Measurements from ENCODE around the gene CNN3. TPM values are rescaled to one million over a fixed set of nuclear protein-coding genes. Genes with fewer than 3 reads are reported as not detected.
A peak's percentile ranks its signal among the peaks of the same experiment; 100 is the strongest.
"Not testable (repeated sequence)": the region's sequence is repeated elsewhere in the genome, so short reads cannot be mapped to it uniquely, and the experiment has no call there.

CNN3 gene
- total RNA-seq, 1 experiment from 2014 or later: 602 TPM

DNA sequence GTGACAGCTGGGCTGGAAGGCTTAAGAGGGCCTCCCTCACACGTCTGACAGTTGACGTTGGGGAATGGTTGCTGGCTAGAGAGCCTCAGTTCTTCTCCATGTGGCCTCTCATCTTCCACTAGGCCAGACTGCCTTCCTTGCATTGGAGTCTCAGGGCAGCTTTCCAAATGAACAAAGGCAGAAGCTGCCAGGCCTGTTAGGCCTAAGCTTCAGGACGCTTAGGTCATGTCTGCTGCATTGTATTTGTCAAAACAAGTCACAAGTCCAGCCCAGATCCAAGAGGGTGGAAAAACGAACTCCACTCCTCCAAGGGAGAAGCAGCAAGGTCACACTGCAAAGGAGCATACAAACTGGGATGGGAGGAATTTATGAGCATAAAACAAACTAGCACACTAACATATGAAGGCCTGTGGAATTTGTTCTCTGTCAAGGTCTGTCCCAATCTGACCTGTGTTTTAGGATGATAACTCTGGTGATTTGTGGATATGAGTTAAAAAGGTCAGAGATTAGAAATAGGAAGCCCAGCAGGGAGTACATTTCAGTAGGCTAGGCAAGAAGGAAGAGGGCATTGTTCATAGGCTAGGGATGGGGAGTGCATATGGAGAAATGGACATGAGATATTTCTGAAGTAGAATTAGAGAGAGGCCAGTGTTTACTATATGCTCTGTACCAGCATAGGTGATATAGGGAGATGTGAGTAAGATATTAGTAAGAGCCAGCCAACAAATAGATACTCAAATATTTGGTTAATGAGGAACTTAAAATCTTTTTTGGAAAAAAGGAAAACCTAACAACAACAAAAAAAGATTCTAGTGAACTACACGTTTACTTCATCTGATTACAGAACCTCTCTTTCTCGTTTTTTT is 29.1 kb upstream of the CNN3 start:
- Histone ChIP-seq H3K27ac (no peak overlapping the region), H3K4me1 (replicated peaks) (peaks cover 24% of the 10 kb centered on the region), H3K36me3 (no peaks in the 10 kb centered on the region), H3K4me3 (no peak overlapping the region), H3K9me3 (replicated peaks) (no peaks in the 10 kb centered on the region), H3K27me3 (replicated peaks) (no peaks in the 10 kb centered on the region)
- DNase-seq (ENCODE audit: low read depth in 1 of 2, low spot score in 2 of 2): no peak

GRCh38 chr1:94954263-94955220 is 27.6 kb upstream of the CNN3 start:
- peak in 1 of 2 experiments; percentile 19 for DNase-seq (ENCODE audit: low read depth in 1 of 2, low spot score in 2 of 2)
- H3K27ac ChIP-seq: peak overlapping the region; percentile 18; the same call in 1 of the 2 replicates
- no peaks in the 10 kb centered on the region for H3K36me3 ChIP-seq
- H3K4me1 ChIP-seq (replicated peaks): peaks cover 31% of the 10 kb centered on the region
- no peaks in the 10 kb centered on the region for H3K9me3 ChIP-seq (replicated peaks)
- H3K27me3 ChIP-seq (replicated peaks): no peaks in the 10 kb centered on the region
- H3K4me3 ChIP-seq: no peak overlapping the region

GRCh38 chr1:94953746-94954145 is 26.8 kb upstream of the CNN3 start:
- Histone ChIP-seq H3K4me3 (no peak overlapping the region), H3K4me1 (replicated peaks) (peaks cover 31% of the 10 kb centered on the region), H3K9me3 (replicated peaks) (no peaks in the 10 kb centered on the region), H3K36me3 (no peaks in the 10 kb centered on the region), H3K27me3 (replicated peaks) (no peaks in the 10 kb centered on the region), H3K27ac (no peak overlapping the region)
- DNase-seq (ENCODE audit: low read depth in 1 of 2, low spot score in 2 of 2): no peak

DNA sequence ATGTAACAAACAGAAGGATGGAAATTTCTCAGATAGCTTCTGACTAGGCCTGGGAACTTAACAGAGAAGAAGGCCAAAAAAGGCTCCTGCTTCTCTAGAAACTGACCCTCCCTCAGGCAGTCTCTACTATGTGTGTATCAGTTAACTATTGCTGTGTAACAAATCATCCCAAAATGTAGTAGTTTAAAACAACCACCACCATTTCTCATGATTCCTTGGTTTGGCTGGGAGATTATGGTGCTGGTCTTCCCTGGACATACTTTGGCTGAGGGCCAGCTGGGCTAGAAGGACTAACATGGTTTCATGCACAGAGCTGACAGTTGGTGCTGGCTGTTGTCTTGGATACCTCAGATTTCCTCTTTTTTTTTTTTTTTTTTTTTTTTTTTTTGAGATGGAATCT is 26.2 kb upstream of the CNN3 start:
- Histone ChIP-seq H3K27me3 (replicated peaks) (no peaks in the 10 kb centered on the region), H3K4me1 (replicated peaks) (peaks cover 31% of the 10 kb centered on the region), H3K36me3 (no peaks in the 10 kb centered on the region), H3K9me3 (replicated peaks) (no peaks in the 10 kb centered on the region), H3K4me3 (no peak overlapping the region), H3K27ac (no peak overlapping the region)
- no peak for DNase-seq (ENCODE audit: low read depth in 1 of 2, low spot score in 2 of 2)

GRCh38 chr1:94952539-94952938 is 25.6 kb upstream of the CNN3 start:
- H3K4me1 ChIP-seq (replicated peaks): peaks cover 34% of the 10 kb centered on the region
- DNase-seq (ENCODE audit: low read depth in 1 of 2, low spot score in 2 of 2): no peak
- no peaks in the 10 kb centered on the region for H3K27me3 ChIP-seq (replicated peaks)
- H3K36me3 ChIP-seq: no peaks in the 10 kb centered on the region
- no peak overlapping the region for H3K27ac ChIP-seq
- no peaks in the 10 kb centered on the region for H3K9me3 ChIP-seq (replicated peaks)
- H3K4me3 ChIP-seq: no peak overlapping the region

- Histone ChIP-seq H3K27ac (no peak overlapping the region), H3K36me3 (no peaks in the 10 kb centered on the region), H3K27me3 (replicated peaks) (no peaks in the 10 kb centered on the region), H3K9me3 (replicated peaks) (no peaks in the 10 kb centered on the region), H3K4me3 (no peak overlapping the region), H3K4me1 (replicated peaks) (peaks cover 40% of the 10 kb centered on the region)
- no peak for DNase-seq (ENCODE audit: low read depth in 1 of 2, low spot score in 2 of 2)
Measured at GRCh38 chr1:94951509-94952208, 24.7 kb upstream of the CNN3 start.

DNA sequence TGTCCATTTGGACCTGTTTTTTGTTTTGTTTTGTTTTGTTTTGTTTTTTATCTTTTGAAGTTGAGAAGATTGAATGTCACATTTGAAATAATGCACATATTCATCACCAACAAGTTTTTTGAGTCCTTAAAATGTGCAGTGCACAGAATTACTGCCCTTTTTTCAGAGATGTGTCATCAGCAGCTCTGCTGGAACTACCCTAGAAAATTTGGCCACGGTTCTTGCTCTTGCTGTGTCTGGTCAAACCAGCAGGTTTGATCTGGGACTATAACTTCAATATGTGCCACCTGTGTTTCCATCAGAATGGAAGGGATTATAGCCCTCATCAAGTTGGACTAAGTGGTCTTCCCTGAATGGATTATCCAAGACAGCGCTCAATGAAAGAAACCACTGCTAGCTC is 24.1 kb upstream of the CNN3 start:
- H3K27me3 ChIP-seq (replicated peaks): no peaks in the 10 kb centered on the region
- no peak overlapping the region for H3K27ac ChIP-seq
- DNase-seq (ENCODE audit: low read depth in 1 of 2, low spot score in 2 of 2): no peak
- no peaks in the 10 kb centered on the region for H3K36me3 ChIP-seq
- H3K9me3 ChIP-seq (replicated peaks): no peaks in the 10 kb centered on the region
- peaks cover 40% of the 10 kb centered on the region for H3K4me1 ChIP-seq (replicated peaks)
- no peak overlapping the region for H3K4me3 ChIP-seq

GRCh38 chr1:94949681-94950661 is 23.1 kb upstream of the CNN3 start:
- Histone ChIP-seq H3K9me3 (replicated peaks) (no peaks in the 10 kb centered on the region), H3K27ac (no peak overlapping the region), H3K4me1 (replicated peaks) (peaks cover 31% of the 10 kb centered on the region), H3K36me3 (no peaks in the 10 kb centered on the region), H3K27me3 (replicated peaks) (no peaks in the 10 kb centered on the region), H3K4me3 (no peak overlapping the region)
- DNase-seq (ENCODE audit: low read depth in 1 of 2, low spot score in 2 of 2): peak; percentile 55 to 57

DNA sequence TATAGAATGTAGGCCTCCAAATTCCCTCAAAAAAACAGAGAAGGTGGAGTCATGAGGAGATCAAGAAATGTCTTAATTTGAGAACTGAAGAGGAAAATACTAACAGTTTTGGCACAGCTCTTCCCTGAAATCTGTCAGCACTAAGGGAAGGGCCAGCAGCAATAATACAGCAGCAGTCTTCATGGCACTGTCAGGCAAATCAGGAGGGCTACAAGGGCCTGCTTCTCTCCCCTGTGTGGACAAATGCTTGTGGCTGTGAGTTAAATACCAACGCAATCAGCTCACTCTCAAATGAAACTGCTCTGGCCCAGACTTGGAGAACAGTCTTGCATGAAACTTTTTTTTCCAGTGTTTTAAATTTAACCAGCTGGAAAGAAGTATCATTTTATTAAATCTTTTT is 20.5 kb upstream of the CNN3 start:
- Histone ChIP-seq H3K4me1 (replicated peaks) (peaks cover 16% of the 10 kb centered on the region), H3K36me3 (no peaks in the 10 kb centered on the region), H3K27ac (no peak overlapping the region), H3K9me3 (replicated peaks) (no peaks in the 10 kb centered on the region), H3K27me3 (replicated peaks) (no peaks in the 10 kb centered on the region), H3K4me3 (no peak overlapping the region)
- DNase-seq (ENCODE audit: low read depth in 1 of 2, low spot score in 2 of 2): peak in 1 of 2 experiments; percentile 18

DNA sequence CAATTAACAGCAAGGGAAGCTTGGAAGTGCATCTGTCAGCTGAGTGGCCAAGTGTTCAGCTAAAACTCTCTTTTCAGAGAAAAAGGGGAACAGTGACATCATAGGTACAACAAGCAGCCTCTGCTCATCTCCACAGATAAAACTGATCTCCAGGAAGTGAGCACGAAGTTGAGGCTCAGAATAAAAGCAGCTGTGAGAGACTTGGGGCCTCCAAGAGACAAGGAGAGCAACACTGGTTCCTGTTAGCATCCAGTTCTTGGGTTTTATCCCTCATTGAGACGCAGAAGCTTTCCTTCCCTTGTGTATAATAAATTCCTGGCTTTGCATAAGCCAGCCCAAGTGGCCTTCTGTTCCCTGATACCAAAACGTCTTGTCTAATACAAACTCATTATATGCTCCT is 20.0 kb upstream of the CNN3 start:
- DNase-seq (ENCODE audit: low read depth in 1 of 2, low spot score in 2 of 2): no peak
- Histone ChIP-seq H3K4me1 (replicated peaks) (peaks cover 16% of the 10 kb centered on the region), H3K27me3 (replicated peaks) (no peaks in the 10 kb centered on the region), H3K9me3 (replicated peaks) (no peaks in the 10 kb centered on the region), H3K4me3 (no peak overlapping the region), H3K27ac (no peak overlapping the region), H3K36me3 (no peaks in the 10 kb centered on the region)

GRCh38 chr1:94942171-94943128 is 15.5 kb upstream of the CNN3 start:
- Histone ChIP-seq H3K4me1 (replicated peaks) (peaks cover 23% of the 10 kb centered on the region), H3K4me3 (no peak overlapping the region), H3K27ac (no peak overlapping the region), H3K36me3 (no peaks in the 10 kb centered on the region), H3K9me3 (replicated peaks) (no peaks in the 10 kb centered on the region), H3K27me3 (replicated peaks) (no peaks in the 10 kb centered on the region)
- DNase-seq (ENCODE audit: low read depth in 1 of 2, low spot score in 2 of 2): no peak

DNA sequence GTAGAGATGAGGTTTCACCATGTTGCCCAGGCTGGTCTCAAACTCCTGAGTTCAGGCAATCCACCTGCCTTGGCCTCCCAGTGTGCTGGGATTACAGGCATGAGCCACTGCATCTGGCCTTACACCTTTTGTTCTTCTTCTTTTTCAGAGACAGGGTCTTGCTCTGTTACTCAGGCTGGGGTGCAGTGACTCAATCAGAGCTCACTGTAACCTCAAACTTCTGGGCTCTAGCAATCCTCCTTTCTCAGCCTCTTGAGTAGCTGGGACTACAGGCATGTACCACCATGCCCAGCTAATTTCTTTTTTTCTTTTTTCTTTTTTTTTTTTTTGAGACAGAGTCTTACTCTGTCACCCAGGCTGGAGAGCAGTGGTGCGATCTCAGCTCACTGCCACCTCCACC is 14.6 kb upstream of the CNN3 start:
- H3K4me1 ChIP-seq (replicated peaks): peaks cover 28% of the 10 kb centered on the region
- H3K36me3 ChIP-seq: not testable (repeated sequence)

More for the DNA sequence above, 14.6 kb upstream of the CNN3 start:
- H3K27ac ChIP-seq; H3K9me3 ChIP-seq (replicated peaks); H3K27me3 ChIP-seq (replicated peaks); H3K4me3 ChIP-seq; DNase-seq (ENCODE audit: low read depth in 1 of 2, low spot score in 2 of 2): not testable (repeated sequence)

Data from SJSA1 (cell line).